Heart left ventricle (tissue), 16 donors: Measurements from ENCODE around the gene C4BPA. TPM values are rescaled to one million over a fixed set of nuclear protein-coding genes. Genes with fewer than 3 reads are reported as not detected.

Experiments used
- ATAC-seq, 4 donors: fragments of 200-7000 bp; cut with Tn5 transposase; one replicate each; pipeline ENCODE4 v1.9.1; 2020 to 2022; ENCODE audit warnings: moderate library complexity in 4 of 4, mild to moderate bottlenecking in 3 of 4, moderate number of reproducible peaks in 1 of 4
- DNase-seq, 5 donors: peaks; one replicate each; pipeline ENCODE4 v3.0.0-alpha.2; 2020
- H3K27ac ChIP-seq, 12 donors: fragments of 200-600 bp; sonication (generic) in 4 of 12; one replicate each; pipeline versions ENCODE4 v1.5.0 to v1.8.0; 2016 to 2022; ENCODE audit warnings: mild to moderate bottlenecking in 2 of 12
- H3K27me3 ChIP-seq, 9 donors: fragments of 200-600 bp; sonication (generic) in 2 of 9; one replicate each; pipeline versions ENCODE4 v1.5.1 to v1.8.0; 2016 to 2022; ENCODE audit warnings: mild to moderate bottlenecking in 3 of 9
- H3K36me3 ChIP-seq, 9 donors: fragments of 200-600 bp; sonication (generic) in 2 of 9; one replicate each; pipeline versions ENCODE4 v1.5.0 to v1.8.0; 2018 to 2022; ENCODE audit warnings: mild to moderate bottlenecking in 2 of 9
- H3K4me1 ChIP-seq, 12 donors: fragments of 200-600 bp; sonication (generic) in 4 of 12; one replicate each; pipeline versions ENCODE4 v1.5.0 to v1.8.0; 2016 to 2022; ENCODE audit warnings: mild to moderate bottlenecking in 3 of 12
- H3K4me3 ChIP-seq, 12 donors: fragments of 200-600 bp; sonication (generic) in 4 of 12; one replicate each; pipeline versions ENCODE4 v1.5.0 to v1.8.0; 2017 to 2022; ENCODE audit warnings: mild to moderate bottlenecking in 9 of 12, moderate library complexity in 4 of 12
- H3K9me3 ChIP-seq, 12 donors: fragments of 200-600 bp; sonication (generic) in 4 of 12; one replicate each; pipeline versions ENCODE4 v1.5.0 to v1.8.0; 2016 to 2022; ENCODE audit warnings: mild to moderate bottlenecking in 1 of 12
- CTCF ChIP-seq, 12 donors: fragments of 200-600 bp; sonication (generic) in 4 of 12; IDR thresholded peaks; one replicate each; pipeline versions ENCODE4 v1.5.0 to v1.8.0; 2018 to 2022; ENCODE audit warnings: antibody characterized with exemption in 12 of 12, mild to moderate bottlenecking in 5 of 12
- POLR2A ChIP-seq, 2 donors: fragments of 450-650 bp; IDR thresholded peaks; one replicate each; pipeline ENCODE4 v1.6.1; 2017; ENCODE audit warnings: antibody characterized with exemption in 2 of 2, mild to moderate bottlenecking in 2 of 2, moderate library complexity in 2 of 2
- WGBS, 4 donors: extraction: QIAGEN DNeasy Blood & Tissue Kit in 2 of 4; methylation state at CpG; one replicate each; pipeline versions ENCODE4 v1.1.5 to v1.1.7; 2013 to 2018; 5-methylcytosine and 5-hydroxymethylcytosine counted together
- intact Hi-C, 10 donors: fragments of 100-400 bp; cut with DNase I; formaldehyde crosslinking; loops; one replicate each; pipeline versions ENCODE4 v1.11.1 to v1.14.2; 2022
- polyA plus RNA-seq, 2 donors: library from polyadenylated mRNA; stranded (reverse); fragments of 200-250 nt; gene quantifications; one replicate each; pipeline ENCODE4 v1.2.3, GENCODE V29; 2013
- total RNA-seq, 9 donors: library from RNA; depleted of rRNA in 2 of 9; stranded (reverse); fragments of >200 nt in 2 of 9; fragmentation: NEBNext Ultra II Directional in 3 of 9; extraction: Animal tissue kit (Norgen Biotek cat#: 25700) in 3 of 9; gene quantifications; one replicate each; pipeline versions ENCODE4 v1.1.0 to v1.2.4, GENCODE V29; 2016 to 2023
- donor health status: ischemic (EF 13 %, LVEDD 7.1; RV severe dilation, severe dysfunction).
- donor health status: healthy with polysubstance abuse.
- donor health status: DM: no; HTN: yes; CAD: no.
- donor health status: DM: no; HTN: no; CAD: no.
- donor health status: ischemic (EF 25% LVEDD 6.9; RV normal size, moderate dysfunction).
- donor health status: ischemic (EF 25% LVEDD 5.7; RV mildly dilated, moderate dysfunction).
- donor health status: healthy.
- donor health status: DM: yes; HTN: yes; CAD: no.
- donor health status: ischemic (EF 35%, LVEDD 5.7; RV mildly dilated, moderate dysfunction).
- donor health status: nonischemic (EF 11% LVEDD 7.7; RV severe dilation, severe dysfunction).
- donor health status: DM: yes; HTN: yes; CAD: no.
- donor health status: PGD.
- donor health status: ischemic (EF 29% LVEDD 5.4; RV normal size, mild dysfunction).
- donor health status: nonischemic (EF 23%, LVEDD 6.1; RV moderate dilation, normal function).

The C4BPA gene
- total and polyA plus RNA-seq, 11 donors = 0.03 TPM; not detected in 10

GRCh38 chr1:207097871-207098324, 6.1 kb upstream of the C4BPA start:
- intact Hi-C loops = no loop called here
- WGBS, 4 donors = 86 to 92% (median 90%) methylated on average over 3 of the region's 3 CpGs
- H3K27me3 ChIP-seq = peaks cover 0 to 7% (median 0%) of the 10 kb centered on the region in 9 donors
- DNase-seq (no peak), ATAC-seq (no peak)
- H3K36me3 ChIP-seq = no peaks in the 10 kb centered on the region
- H3K4me3 ChIP-seq = no peak overlapping the region
- no peaks in the 10 kb centered on the region for H3K9me3 ChIP-seq
- no peak overlapping the region for H3K27ac ChIP-seq
- no peaks in the 10 kb centered on the region for H3K4me1 ChIP-seq
- no peak for TF ChIP-seq CTCF (IDR thresholded peaks at IDR 0.05)

- DNase-seq (no peak), ATAC-seq (no peak)
- Histone ChIP-seq H3K4me3 (no peak overlapping the region), H3K27me3 (peaks cover 0 to 7% (median 0%) of the 10 kb centered on the region in 9 donors), H3K27ac (no peak overlapping the region), H3K4me1 (peaks cover 0 to 4% (median 0%) of the 10 kb centered on the region in 12 donors), H3K36me3 (no peaks in the 10 kb centered on the region), H3K9me3 (no peaks in the 10 kb centered on the region)
- 77 to 90% (median 85%) methylated on average over 1 of the region's 1 CpG for WGBS, 4 donors
- TF ChIP-seq POLR2A (IDR thresholded peaks at IDR 0.05) (no peak), CTCF (IDR thresholded peaks at IDR 0.05) (no peak)
- intact Hi-C loops = no loop called here
These were observed 2.3 kb upstream of the C4BPA start for GRCh38 chr1:207101720-207102119.

GRCh38 chr1:207102146-207102545, 1.9 kb upstream of the C4BPA start:
- Histone ChIP-seq H3K4me1 (peaks cover 0 to 4% (median 0%) of the 10 kb centered on the region in 12 donors), H3K4me3 (no peak overlapping the region), H3K27me3 (peaks cover 0 to 7% (median 0%) of the 10 kb centered on the region in 9 donors), H3K9me3 (no peaks in the 10 kb centered on the region), H3K27ac (no peak overlapping the region), H3K36me3 (no peaks in the 10 kb centered on the region)
- DNase-seq (no peak), ATAC-seq (no peak)
- intact Hi-C loops = no loop called here
- 58 to 78% (median 66%) methylated on average over 5 of the region's 5 CpGs for whole genome bisulfite sequencing, 4 donors
- no peak for TF ChIP-seq CTCF (IDR thresholded peaks at IDR 0.05)
- no peak for TF ChIP-seq POLR2A (IDR thresholded peaks at IDR 0.05)

- Histone ChIP-seq H3K9me3 (no peaks in the 10 kb centered on the region), H3K4me1 (peaks cover 0 to 4% (median 0%) of the 10 kb centered on the region in 12 donors), H3K27ac (no peak overlapping the region), H3K27me3 (peaks cover 0 to 7% (median 0%) of the 10 kb centered on the region in 9 donors), H3K4me3 (no peak overlapping the region), H3K36me3 (no peaks in the 10 kb centered on the region)
- TF ChIP-seq CTCF (IDR thresholded peaks at IDR 0.05) = no peak
- TF ChIP-seq POLR2A (IDR thresholded peaks at IDR 0.05) = no peak
- no peak for ATAC-seq
- DNase-seq = no peak
- WGBS, 4 donors = 66 to 85% (median 74%) methylated on average over 1 of the region's 1 CpG
- intact Hi-C loops = no loop called here
These were observed 1.4 kb upstream of the C4BPA start for GRCh38 chr1:207102659-207103058.
